ENCODE measurements around the gene YWHAG. TPM values are rescaled to one million over a fixed set of nuclear protein-coding genes. Genes with fewer than 3 reads are reported as not detected.
"Not testable (repeated sequence)": the region's sequence is repeated elsewhere in the genome, so short reads cannot be mapped to it uniquely, and the experiment has no call there.

Gene YWHAG
- total RNA-seq, 2 donors from 2014 or later = 104 to 121 TPM

- no peaks in the 10 kb centered on the region for H3K4me1 ChIP-seq
- no peaks in the 10 kb centered on the region for H3K27me3 ChIP-seq
- intact Hi-C loops (cut with DNase I) = no loop called here
- no peak for TF ChIP-seq CTCF (IDR thresholded peaks at IDR 0.05)
- H3K9me3 ChIP-seq = no peaks in the 10 kb centered on the region
- H3K4me3 ChIP-seq = no peak overlapping the region
- no peaks in the 10 kb centered on the region for H3K36me3 ChIP-seq
- DNase-seq = no peak
- no peak overlapping the region for H3K9ac ChIP-seq (ENCODE audit: low read depth in 2 of 2, low read length in 2 of 2)
- no peak overlapping the region for H3K27ac ChIP-seq
These were observed 14.4 kb upstream of the YWHAG start for GRCh38 chr7:76372984-76373833.

- no peak for TF ChIP-seq CTCF (IDR thresholded peaks at IDR 0.05)
- Histone ChIP-seq H3K36me3 (no peaks in the 10 kb centered on the region), H3K4me3 (no peak overlapping the region), H3K9ac (ENCODE audit: low read depth in 2 of 2, low read length in 2 of 2) (no peak overlapping the region), H3K27ac (no peak overlapping the region), H3K27me3 (no peaks in the 10 kb centered on the region), H3K4me1 (no peaks in the 10 kb centered on the region), H3K9me3 (no peaks in the 10 kb centered on the region)
- intact Hi-C loops (cut with DNase I) = no loop called here
- no peak for DNase-seq
These were observed 12.6 kb upstream of the YWHAG start for GRCh38 chr7:76371396-76371795.

GRCh38 chr7:76369018-76369417 is 10.2 kb upstream of the YWHAG start:
- H3K9me3 ChIP-seq = no peaks in the 10 kb centered on the region
- TF ChIP-seq CTCF (IDR thresholded peaks at IDR 0.05) = no peak
- no peaks in the 10 kb centered on the region for H3K27me3 ChIP-seq
- peaks cover 8% of the 10 kb centered on the region for H3K4me1 ChIP-seq
- no peak overlapping the region for H3K27ac ChIP-seq
- no peak overlapping the region for H3K9ac ChIP-seq (ENCODE audit: low read depth in 2 of 2, low read length in 2 of 2)
- no peak overlapping the region for H3K4me3 ChIP-seq
- intact Hi-C loops (cut with DNase I) = no loop called here
- no peak for DNase-seq
- no peaks in the 10 kb centered on the region for H3K36me3 ChIP-seq

GRCh38 chr7:76368190-76368589 is 9.4 kb upstream of the YWHAG start:
- no peak for TF ChIP-seq CTCF (IDR thresholded peaks at IDR 0.05)
- Histone ChIP-seq H3K4me1 (peaks cover 8% of the 10 kb centered on the region), H3K27ac (no peak overlapping the region), H3K36me3 (no peaks in the 10 kb centered on the region), H3K27me3 (no peaks in the 10 kb centered on the region), H3K9me3 (no peaks in the 10 kb centered on the region), H3K4me3 (no peak overlapping the region), H3K9ac (ENCODE audit: low read depth in 2 of 2, low read length in 2 of 2) (no peak overlapping the region)
- DNase-seq = no peak
- intact Hi-C loops (cut with DNase I) = no loop called here

- DNase-seq = peak; percentile 34
- intact Hi-C loops (cut with DNase I) = no loop called here
- Histone ChIP-seq H3K27me3 (no peaks in the 10 kb centered on the region), H3K27ac (peak overlapping the region; percentile 75), H3K4me1 (peaks cover 8% of the 10 kb centered on the region), H3K4me3 (no peak overlapping the region), H3K9ac (ENCODE audit: low read depth in 2 of 2, low read length in 2 of 2) (peak overlapping the region; percentile 62 to 70), H3K36me3 (no peaks in the 10 kb centered on the region), H3K9me3 (no peaks in the 10 kb centered on the region)
- TF ChIP-seq CTCF (IDR thresholded peaks at IDR 0.05) = no peak
These were observed 5.4 kb upstream of the YWHAG start for GRCh38 chr7:76364198-76364584.

GRCh38 chr7:76363754-76364153 is 5.0 kb upstream of the YWHAG start:
- intact Hi-C loops (cut with DNase I); DNase-seq; H3K36me3 ChIP-seq; H3K9me3 ChIP-seq; H3K9ac ChIP-seq (ENCODE audit: low read depth in 2 of 2, low read length in 2 of 2); H3K4me1 ChIP-seq; H3K4me3 ChIP-seq; H3K27me3 ChIP-seq: not testable (repeated sequence)
- H3K27ac ChIP-seq = peak overlapping the region; percentile 75

Data from colonic mucosa (tissue), 4 donors.